Testis (tissue), 2 donors: Measurements from ENCODE around the gene NUCB1.

ENCODE experiments used
- POLR2A ChIP-seq: fragments of 450-650 bp; IDR thresholded peaks from one replicate; pipeline ENCODE4 v1.6.1; 2017; ENCODE audit warnings: antibody characterized with exemption, mild to moderate bottlenecking, moderate library complexity
- TF ChIP-seq, protein P1 (sequence below), 3 experiments: fragments of 450-650 bp in 2 of 3; fragments of 200-600 bp in 1 of 3; sonication (generic) in 1 of 3; IDR thresholded peaks; one replicate each; pipeline ENCODE4 v1.5.1; 2016 to 2019; ENCODE audit warnings: antibody characterized with exemption in 3 of 3, mild to moderate bottlenecking in 2 of 3, moderate library complexity in 1 of 3

DNA sequence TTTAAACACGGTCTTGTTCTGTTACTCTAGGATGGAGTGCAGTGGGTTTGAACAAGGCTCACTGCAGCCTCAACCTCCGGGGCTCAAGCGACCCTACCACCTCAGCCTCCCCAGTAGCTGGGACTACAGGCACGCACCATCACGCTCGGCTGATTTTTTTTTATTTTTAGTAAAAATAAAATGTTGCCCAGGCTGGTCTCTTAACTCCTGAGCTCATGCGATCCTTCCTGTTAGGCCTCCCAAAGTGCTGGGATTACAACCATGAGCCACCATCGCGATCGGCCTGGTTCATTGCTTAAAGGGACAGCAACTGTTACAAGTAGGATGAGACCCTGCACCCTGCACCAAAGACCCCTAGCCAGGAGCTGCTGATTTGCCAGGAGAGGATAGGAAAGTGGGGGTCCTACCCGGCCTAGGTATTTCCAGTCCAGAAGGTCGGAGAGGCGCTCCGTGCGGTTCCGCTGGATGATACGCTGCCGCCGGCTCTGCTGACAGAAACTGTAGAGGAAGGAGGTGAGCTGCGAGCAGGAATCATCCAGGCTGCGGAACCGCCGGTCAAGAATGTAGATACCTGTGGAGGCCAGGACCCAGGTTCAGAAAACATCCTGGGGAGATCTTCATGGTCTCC is 70.1 kb downstream of the NUCB1 start:
- TF ChIP-seq, protein P1, sequence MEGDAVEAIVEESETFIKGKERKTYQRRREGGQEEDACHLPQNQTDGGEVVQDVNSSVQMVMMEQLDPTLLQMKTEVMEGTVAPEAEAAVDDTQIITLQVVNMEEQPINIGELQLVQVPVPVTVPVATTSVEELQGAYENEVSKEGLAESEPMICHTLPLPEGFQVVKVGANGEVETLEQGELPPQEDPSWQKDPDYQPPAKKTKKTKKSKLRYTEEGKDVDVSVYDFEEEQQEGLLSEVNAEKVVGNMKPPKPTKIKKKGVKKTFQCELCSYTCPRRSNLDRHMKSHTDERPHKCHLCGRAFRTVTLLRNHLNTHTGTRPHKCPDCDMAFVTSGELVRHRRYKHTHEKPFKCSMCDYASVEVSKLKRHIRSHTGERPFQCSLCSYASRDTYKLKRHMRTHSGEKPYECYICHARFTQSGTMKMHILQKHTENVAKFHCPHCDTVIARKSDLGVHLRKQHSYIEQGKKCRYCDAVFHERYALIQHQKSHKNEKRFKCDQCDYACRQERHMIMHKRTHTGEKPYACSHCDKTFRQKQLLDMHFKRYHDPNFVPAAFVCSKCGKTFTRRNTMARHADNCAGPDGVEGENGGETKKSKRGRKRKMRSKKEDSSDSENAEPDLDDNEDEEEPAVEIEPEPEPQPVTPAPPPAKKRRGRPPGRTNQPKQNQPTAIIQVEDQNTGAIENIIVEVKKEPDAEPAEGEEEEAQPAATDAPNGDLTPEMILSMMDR (IDR thresholded peaks at IDR 0.05): no peak
- TF ChIP-seq POLR2A: no peak
